NOMO-1 treated with dmso at 0.1 percent for 144 hours (cell line): ENCODE measurements around the gene NAP1L4.

Experiments
- DNase-seq: peaks from one replicate; lab custom pipeline; 2025; ENCODE audit not compliant: unreplicated experiment; lab: John Stamatoyannopoulos, UW

NAP1L4 gene

GRCh38 chr11:2924821-2925675 lies 67.1 kb downstream of the NAP1L4 start:
- no peak for DNase-seq

GRCh38 chr11:2924381-2924780 lies 67.7 kb downstream of the NAP1L4 start:
- no peak for DNase-seq

- DNase-seq = no peak
Measured at GRCh38 chr11:2923446-2924375, 68.4 kb downstream of the NAP1L4 start.

- DNase-seq = no peak
Measured at GRCh38 chr11:2922655-2923054, 69.5 kb downstream of the NAP1L4 start.

- DNase-seq = no peak
Measured at GRCh38 chr11:2921742-2922493, 70.2 kb downstream of the NAP1L4 start.

- DNase-seq = no peak
Measured at GRCh38 chr11:2921261-2921660, 70.9 kb downstream of the NAP1L4 start.

GRCh38 chr11:2920343-2920742 lies 71.8 kb downstream of the NAP1L4 start:
- no peak for DNase-seq

GRCh38 chr11:2919837-2920236 lies 72.3 kb downstream of the NAP1L4 start:
- DNase-seq = no peak

- no peak for DNase-seq
Measured at GRCh38 chr11:2919188-2919587, 72.9 kb downstream of the NAP1L4 start.

- DNase-seq = no peak
Measured at GRCh38 chr11:2917842-2918490, 74.2 kb downstream of the NAP1L4 start.

- no peak for DNase-seq
Measured at GRCh38 chr11:2916892-2917645, 75.1 kb downstream of the NAP1L4 start.

- no peak for DNase-seq
Measured at GRCh38 chr11:2916114-2916891, 75.8 kb downstream of the NAP1L4 start.

GRCh38 chr11:2915473-2915872 lies 76.7 kb downstream of the NAP1L4 start:
- DNase-seq = no peak

GRCh38 chr11:2914455-2915195 lies 77.5 kb downstream of the NAP1L4 start:
- no peak for DNase-seq

- no peak for DNase-seq
Measured at GRCh38 chr11:2913776-2914175, 78.4 kb downstream of the NAP1L4 start.

GRCh38 chr11:2913019-2913431 lies 79.1 kb downstream of the NAP1L4 start:
- no peak for DNase-seq

- no peak for DNase-seq
Measured at GRCh38 chr11:2912498-2912897, 79.6 kb downstream of the NAP1L4 start.

GRCh38 chr11:2911785-2912391 lies 80.2 kb downstream of the NAP1L4 start:
- DNase-seq = no peak
